ENCODE results near the gene NMT1.

The NMT1 gene

DNA sequence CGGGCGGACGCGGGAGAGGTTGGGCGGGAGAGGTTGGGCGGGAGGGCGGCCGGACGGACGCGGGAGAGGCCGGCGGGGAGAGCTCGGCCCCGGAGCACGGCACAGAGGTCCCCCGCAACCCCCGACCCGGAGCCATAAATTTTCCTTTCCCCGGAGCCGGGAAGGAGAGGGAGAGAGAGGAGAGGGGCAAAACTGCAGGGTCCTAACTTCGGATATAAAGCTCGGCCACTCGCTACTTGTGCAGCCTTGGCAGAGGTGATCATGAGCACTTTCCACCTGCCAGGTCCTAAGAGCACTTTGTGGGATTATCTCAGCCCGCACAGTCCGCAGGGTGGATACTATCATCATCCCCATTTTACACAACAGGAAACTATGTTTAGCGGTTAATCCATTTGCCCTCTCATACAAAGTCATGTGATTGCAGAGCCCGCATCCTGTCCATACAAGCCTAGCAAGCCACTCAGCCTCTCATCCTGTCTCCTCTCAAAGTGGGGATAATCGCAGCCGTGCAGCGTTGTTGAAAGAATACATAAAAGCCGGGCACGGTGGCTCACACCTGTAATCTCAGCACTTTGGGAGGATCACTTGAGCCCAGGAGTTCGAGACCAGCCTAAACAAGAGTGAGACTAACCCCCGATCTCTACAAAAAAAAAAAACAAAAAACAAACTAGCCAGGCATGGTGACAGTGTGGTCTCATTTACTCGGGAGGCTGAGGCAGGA, 8.9 kb upstream of the NMT1 start:
- Histone ChIP-seq H3K4me1 (ENCODE audit: control insufficient read depth, insufficient read depth, low read length) (no peaks in the 10 kb centered on the region), H3K9ac (ENCODE audit: low read length) (peak overlapping the region; percentile 81), H3K36me3 (ENCODE audit: control insufficient read depth, insufficient read depth, low read length) (no peaks in the 10 kb centered on the region), H3K9me3 (ENCODE audit: control insufficient read depth, insufficient read depth, low read depth, low read length) (no peaks in the 10 kb centered on the region), H3K4me3 (ENCODE audit: low read depth, low read length) (peak overlapping the region; percentile 64), H3K27ac (ENCODE audit: low read depth, low read length) (peak overlapping the region; percentile 68; the same call in 1 of the 2 replicates), H3K27me3 (ENCODE audit: control insufficient read depth, insufficient read depth, low read length) (no peaks in the 10 kb centered on the region)

- peaks cover 11% of the 10 kb centered on the region for H3K4me1 ChIP-seq (ENCODE audit: control insufficient read depth, insufficient read depth, low read length)
- no peaks in the 10 kb centered on the region for H3K9me3 ChIP-seq (ENCODE audit: control insufficient read depth, insufficient read depth, low read depth, low read length)
- H3K27ac ChIP-seq (ENCODE audit: low read depth, low read length), result peak overlapping the region; percentile 65; the same call in 1 of the 2 replicates
- H3K9ac ChIP-seq (ENCODE audit: low read length), result peak overlapping the region; percentile 74
- H3K27me3 ChIP-seq (ENCODE audit: control insufficient read depth, insufficient read depth, low read length), result no peaks in the 10 kb centered on the region
- H3K4me3 ChIP-seq (ENCODE audit: low read depth, low read length), result peak overlapping the region; percentile 82
- H3K36me3 ChIP-seq (ENCODE audit: control insufficient read depth, insufficient read depth, low read length), result 0 out of 2 replicates have a peak, but pooled peaks cover 7% of the 10 kb centered on the region
Observed at GRCh38 chr17:45060382-45060796, 728 bp upstream of the NMT1 start.

DNA sequence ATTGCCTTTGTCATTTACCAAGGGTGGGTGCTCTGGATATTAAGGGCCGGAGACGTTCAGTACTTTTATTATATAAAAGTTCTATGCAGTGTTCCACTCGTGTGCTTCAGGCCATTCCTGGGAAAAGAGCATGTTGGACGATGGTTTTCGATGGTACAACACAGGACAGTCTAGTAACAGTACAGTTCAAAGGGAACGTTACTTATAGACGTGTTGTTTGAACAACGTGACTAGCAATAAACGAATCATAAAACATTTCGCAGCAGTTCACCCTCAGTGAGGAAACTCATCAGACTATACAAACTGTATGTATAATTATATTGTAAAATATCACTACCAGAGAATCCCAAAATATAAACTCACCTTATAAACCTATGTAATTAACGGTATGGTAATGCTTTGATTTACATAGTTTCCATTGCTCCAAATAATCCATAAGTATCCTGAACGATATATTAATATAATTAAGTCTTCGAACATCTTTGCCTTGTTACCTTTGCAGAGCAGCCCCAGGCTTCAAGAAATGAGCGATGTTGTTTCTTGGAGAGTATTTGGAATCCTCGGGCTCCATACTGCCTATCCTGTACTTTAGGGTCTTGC, 589 bp downstream of the NMT1 start:
- peaks cover 11% of the 10 kb centered on the region for H3K4me1 ChIP-seq (ENCODE audit: control insufficient read depth, insufficient read depth, low read length)
- no peaks in the 10 kb centered on the region for H3K27me3 ChIP-seq (ENCODE audit: control insufficient read depth, insufficient read depth, low read length)
- H3K9me3 ChIP-seq (ENCODE audit: control insufficient read depth, insufficient read depth, low read depth, low read length), result no peaks in the 10 kb centered on the region
- 0 out of 2 replicates have a peak, but pooled peaks cover 7% of the 10 kb centered on the region for H3K36me3 ChIP-seq (ENCODE audit: control insufficient read depth, insufficient read depth, low read length)
- H3K27ac ChIP-seq (ENCODE audit: low read depth, low read length), result peak overlapping the region; percentile 91
- peak overlapping the region; percentile 82 for H3K4me3 ChIP-seq (ENCODE audit: low read depth, low read length)
- peak overlapping the region; percentile 92 for H3K9ac ChIP-seq (ENCODE audit: low read length)

DNA sequence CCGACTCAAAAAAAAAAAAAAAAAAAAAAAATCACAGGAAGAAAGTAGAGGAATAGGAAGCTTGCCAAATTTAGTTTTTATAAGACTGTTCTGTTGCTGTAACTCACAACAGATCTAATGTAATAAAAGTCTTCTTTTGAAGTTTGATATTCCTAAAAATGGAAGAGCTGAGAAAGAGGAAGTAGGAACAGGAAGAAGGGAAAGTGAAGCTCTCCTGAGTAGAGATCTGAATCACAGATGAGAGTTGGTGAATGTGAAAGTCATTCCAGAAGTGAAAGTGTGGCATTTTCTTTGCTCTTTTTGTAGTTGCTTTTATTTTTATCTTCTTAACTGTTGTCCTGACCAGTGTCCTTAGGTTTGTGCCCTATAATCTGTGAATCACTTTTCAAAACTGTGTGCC, 2.1 kb downstream of the NMT1 start:
- Histone ChIP-seq H3K4me3 (ENCODE audit: low read depth, low read length) (no peak overlapping the region), H3K27ac (ENCODE audit: low read depth, low read length) (no peak overlapping the region), H3K4me1 (ENCODE audit: control insufficient read depth, insufficient read depth, low read length) (peaks cover 11% of the 10 kb centered on the region), H3K27me3 (ENCODE audit: control insufficient read depth, insufficient read depth, low read length) (no peaks in the 10 kb centered on the region), H3K9me3 (ENCODE audit: control insufficient read depth, insufficient read depth, low read depth, low read length) (no peaks in the 10 kb centered on the region), H3K9ac (ENCODE audit: low read length) (no peak overlapping the region), H3K36me3 (ENCODE audit: control insufficient read depth, insufficient read depth, low read length) (peaks cover 19% of the 10 kb centered on the region)

DNA sequence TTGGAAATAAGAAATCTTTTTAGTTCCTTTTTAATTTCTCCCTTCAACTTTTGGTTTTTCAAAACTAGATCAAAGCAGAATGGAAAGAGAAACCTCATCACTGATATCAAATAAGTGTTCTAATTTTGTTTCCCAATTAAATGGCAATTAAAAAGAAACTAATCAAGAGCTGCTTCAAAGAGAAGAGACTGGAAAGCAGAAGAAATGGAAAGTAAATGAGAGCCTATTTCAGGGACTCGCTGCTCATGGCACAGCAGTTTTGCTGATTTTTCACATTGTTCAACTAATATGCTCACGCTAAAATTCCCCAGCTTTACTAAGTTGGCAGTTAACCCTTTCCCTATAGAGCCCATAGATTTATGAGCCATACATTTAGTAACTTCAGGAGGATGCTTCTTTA, 6.5 kb downstream of the NMT1 start:
- Histone ChIP-seq H3K9ac (ENCODE audit: low read length) (no peak overlapping the region), H3K4me3 (ENCODE audit: low read depth, low read length) (no peak overlapping the region), H3K27ac (ENCODE audit: low read depth, low read length) (no peak overlapping the region), H3K27me3 (ENCODE audit: control insufficient read depth, insufficient read depth, low read length) (no peaks in the 10 kb centered on the region), H3K9me3 (ENCODE audit: control insufficient read depth, insufficient read depth, low read depth, low read length) (no peaks in the 10 kb centered on the region), H3K36me3 (ENCODE audit: control insufficient read depth, insufficient read depth, low read length) (peaks cover 32% of the 10 kb centered on the region), H3K4me1 (ENCODE audit: control insufficient read depth, insufficient read depth, low read length) (peaks cover under 1% of the 10 kb centered on the region; the same call in 1 of the 2 replicates)

DNA sequence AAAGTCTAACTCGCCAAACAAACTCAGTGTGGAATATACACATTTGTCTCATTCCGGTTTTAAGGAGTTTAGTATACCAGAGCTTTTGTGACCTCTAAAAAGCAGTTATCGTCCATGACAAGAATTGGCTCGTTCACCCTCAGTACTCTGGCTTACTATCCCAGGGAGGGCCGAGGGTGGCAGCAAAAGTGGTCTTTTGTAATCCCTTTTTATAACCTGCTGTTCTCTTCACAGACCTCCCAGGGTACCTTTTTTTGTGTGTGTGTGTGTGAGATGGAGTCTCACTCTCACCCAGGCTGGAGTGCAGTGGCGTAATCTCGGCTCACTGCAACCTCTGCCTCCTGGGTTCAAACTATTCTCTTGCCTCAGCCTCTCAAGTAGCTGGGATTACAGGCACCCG, 8.9 kb downstream of the NMT1 start:
- Histone ChIP-seq H3K27ac (ENCODE audit: low read depth, low read length) (no peak overlapping the region), H3K36me3 (ENCODE audit: control insufficient read depth, insufficient read depth, low read length) (peaks cover 46% of the 10 kb centered on the region), H3K4me3 (ENCODE audit: low read depth, low read length) (no peak overlapping the region), H3K27me3 (ENCODE audit: control insufficient read depth, insufficient read depth, low read length) (no peaks in the 10 kb centered on the region), H3K9ac (ENCODE audit: low read length) (no peak overlapping the region), H3K9me3 (ENCODE audit: control insufficient read depth, insufficient read depth, low read depth, low read length) (no peaks in the 10 kb centered on the region), H3K4me1 (ENCODE audit: control insufficient read depth, insufficient read depth, low read length) (no peaks in the 10 kb centered on the region)

DNA sequence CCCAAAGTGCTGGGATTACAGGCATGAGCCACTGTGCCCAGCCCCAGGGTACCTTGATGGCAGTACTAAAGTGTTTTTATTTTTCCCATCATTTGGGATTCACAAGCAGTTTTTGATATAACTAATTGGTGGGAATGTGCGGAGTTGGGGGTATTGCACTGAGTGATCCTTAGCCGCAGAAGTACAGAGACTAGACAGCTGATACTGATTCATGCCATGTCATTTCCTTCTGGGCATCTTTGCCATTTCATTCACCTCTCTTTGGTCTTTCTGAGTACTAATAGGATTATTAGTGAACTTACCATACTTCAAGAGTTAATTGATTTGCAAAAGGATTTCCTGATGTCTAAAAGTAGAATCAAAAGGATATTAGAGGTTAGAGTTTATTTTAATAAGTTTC, 9.7 kb downstream of the NMT1 start:
- H3K9me3 ChIP-seq (ENCODE audit: control insufficient read depth, insufficient read depth, low read depth, low read length), result no peaks in the 10 kb centered on the region
- no peak overlapping the region for H3K27ac ChIP-seq (ENCODE audit: low read depth, low read length)
- H3K27me3 ChIP-seq (ENCODE audit: control insufficient read depth, insufficient read depth, low read length), result no peaks in the 10 kb centered on the region
- H3K4me3 ChIP-seq (ENCODE audit: low read depth, low read length), result no peak overlapping the region
- peaks cover 47% of the 10 kb centered on the region for H3K36me3 ChIP-seq (ENCODE audit: control insufficient read depth, insufficient read depth, low read length)
- no peak overlapping the region for H3K9ac ChIP-seq (ENCODE audit: low read length)
- no peaks in the 10 kb centered on the region for H3K4me1 ChIP-seq (ENCODE audit: control insufficient read depth, insufficient read depth, low read length)

DNA sequence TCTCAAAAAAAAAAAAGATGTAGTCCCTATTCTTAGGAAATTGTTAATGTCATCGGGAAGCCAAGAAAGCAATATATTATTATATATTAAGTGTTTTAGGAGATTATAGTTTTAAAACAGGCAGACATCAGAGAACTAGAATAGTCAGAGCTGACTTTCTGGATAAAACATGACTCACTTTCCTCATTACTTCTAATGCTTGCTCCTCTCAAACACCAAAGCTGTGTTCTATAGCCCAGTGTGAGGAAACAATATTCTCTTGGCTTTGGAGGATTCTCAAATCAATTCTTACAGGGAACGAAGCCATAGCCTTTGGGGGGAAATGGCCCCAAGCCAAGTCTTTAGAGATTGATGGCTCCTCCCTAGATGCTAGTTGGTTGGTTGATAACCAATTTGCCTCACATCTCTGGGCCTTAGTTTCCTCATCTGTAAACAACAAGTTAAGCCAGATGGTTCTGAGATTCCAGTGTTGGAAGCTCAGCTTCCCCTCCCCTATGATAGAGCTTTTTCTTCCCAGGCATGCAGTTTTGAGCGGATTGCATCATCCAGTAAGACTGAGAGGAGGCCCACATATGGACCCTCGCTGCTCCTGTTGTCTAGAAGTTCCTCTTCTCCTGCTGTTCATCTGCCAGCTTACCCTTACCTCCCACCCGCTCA, 12.4 kb downstream of the NMT1 start:
- Histone ChIP-seq H3K36me3 (ENCODE audit: control insufficient read depth, insufficient read depth, low read length) (peaks cover 49% of the 10 kb centered on the region), H3K9ac (ENCODE audit: low read length) (no peak overlapping the region), H3K4me1 (ENCODE audit: control insufficient read depth, insufficient read depth, low read length) (no peaks in the 10 kb centered on the region), H3K4me3 (ENCODE audit: low read depth, low read length) (no peak overlapping the region), H3K9me3 (ENCODE audit: control insufficient read depth, insufficient read depth, low read depth, low read length) (no peaks in the 10 kb centered on the region), H3K27ac (ENCODE audit: low read depth, low read length) (no peak overlapping the region), H3K27me3 (ENCODE audit: control insufficient read depth, insufficient read depth, low read length) (no peaks in the 10 kb centered on the region)

DNA sequence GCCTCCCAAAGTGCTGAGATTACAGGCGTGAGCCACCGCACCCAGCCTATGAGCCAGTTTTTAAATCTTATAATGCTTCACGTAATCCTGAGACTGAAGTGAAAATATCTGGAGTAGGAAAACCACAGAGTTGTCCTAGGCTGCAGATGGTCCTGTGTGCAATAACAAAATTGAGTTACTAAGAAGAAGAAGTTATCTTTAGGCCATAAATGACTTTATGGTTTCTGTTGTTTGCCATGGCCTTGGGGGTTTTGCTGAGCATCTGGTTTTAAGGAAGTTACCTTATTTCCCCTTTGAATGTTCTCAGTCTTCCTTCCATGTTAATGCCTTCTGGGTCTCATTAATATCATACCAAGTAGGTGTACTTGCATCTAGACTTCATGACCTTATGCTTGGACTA, 16.5 kb downstream of the NMT1 start:
- Histone ChIP-seq H3K9me3 (ENCODE audit: control insufficient read depth, insufficient read depth, low read depth, low read length) (no peaks in the 10 kb centered on the region), H3K27ac (ENCODE audit: low read depth, low read length) (no peak overlapping the region), H3K36me3 (ENCODE audit: control insufficient read depth, insufficient read depth, low read length) (peaks cover 58% of the 10 kb centered on the region), H3K9ac (ENCODE audit: low read length) (no peak overlapping the region), H3K4me3 (ENCODE audit: low read depth, low read length) (no peak overlapping the region), H3K27me3 (ENCODE audit: control insufficient read depth, insufficient read depth, low read length) (no peaks in the 10 kb centered on the region), H3K4me1 (ENCODE audit: control insufficient read depth, insufficient read depth, low read length) (no peaks in the 10 kb centered on the region)

- H3K27ac ChIP-seq (ENCODE audit: low read depth, low read length), result no peak overlapping the region
- no peak overlapping the region for H3K4me3 ChIP-seq (ENCODE audit: low read depth, low read length)
- no peaks in the 10 kb centered on the region for H3K27me3 ChIP-seq (ENCODE audit: control insufficient read depth, insufficient read depth, low read length)
- H3K36me3 ChIP-seq (ENCODE audit: control insufficient read depth, insufficient read depth, low read length), result peaks cover 59% of the 10 kb centered on the region
- no peak overlapping the region for H3K9ac ChIP-seq (ENCODE audit: low read length)
- H3K4me1 ChIP-seq (ENCODE audit: control insufficient read depth, insufficient read depth, low read length), result no peaks in the 10 kb centered on the region
- no peaks in the 10 kb centered on the region for H3K9me3 ChIP-seq (ENCODE audit: control insufficient read depth, insufficient read depth, low read depth, low read length)
Observed at GRCh38 chr17:45081047-45081703, 20.1 kb downstream of the NMT1 start.

GRCh38 chr17:45086391-45086790, 25.3 kb downstream of the NMT1 start:
- Histone ChIP-seq H3K27ac (ENCODE audit: low read depth, low read length) (no peak overlapping the region), H3K4me3 (ENCODE audit: low read depth, low read length) (no peak overlapping the region), H3K36me3 (ENCODE audit: control insufficient read depth, insufficient read depth, low read length) (peaks cover 88% of the 10 kb centered on the region), H3K9me3 (ENCODE audit: control insufficient read depth, insufficient read depth, low read depth, low read length) (no peaks in the 10 kb centered on the region), H3K9ac (ENCODE audit: low read length) (no peak overlapping the region), H3K4me1 (ENCODE audit: control insufficient read depth, insufficient read depth, low read length) (peaks cover 14% of the 10 kb centered on the region), H3K27me3 (ENCODE audit: control insufficient read depth, insufficient read depth, low read length) (no peaks in the 10 kb centered on the region)
